GM12878 (cell line): ENCODE data around the gene TDP1.

Source experiments
- CBFB ChIP-seq: IDR thresholded peaks from 2 replicates; pipeline ENCODE4 v1.6.1; 2016; ENCODE audit warnings: antibody characterized with exemption, low read depth
- CTCF ChIP-seq, 3 experiments: IDR thresholded peaks in 2 of 3; conservative IDR thresholded peaks in 1 of 3; 2 replicates each; pipeline ENCODE4 v1.5.1; 2011; ENCODE audit warnings: low read depth in 3 of 3, low read length in 3 of 3, mild to moderate bottlenecking in 3 of 3, control low read depth in 2 of 3, moderate library complexity in 2 of 3, inconsistent platforms in 1 of 3, mixed read lengths in 1 of 3; ENCODE audit not compliant: control insufficient read depth in 2 of 3, insufficient read depth in 1 of 3; ENCODE audit errors: extremely low read depth in 1 of 3
- MAX ChIP-seq: IDR thresholded peaks from 2 replicates; pipeline ENCODE4 v1.6.1; 2012; ENCODE audit warnings: low read depth, low read length, improper control_type of control experiment
- STAT3 ChIP-seq: IDR thresholded peaks from 2 replicates; pipeline ENCODE4 v1.6.1; 2011; ENCODE audit warnings: low read depth, low read length, improper control_type of control experiment
- ZNF592 ChIP-seq: fragments of 450-650 bp; IDR thresholded peaks from 2 replicates; pipeline ENCODE4 v1.6.1; 2017; ENCODE audit warnings: mild to moderate bottlenecking, moderate library complexity
- ZSCAN29 ChIP-seq: fragments of 450-650 bp; IDR thresholded peaks from 2 replicates; pipeline ENCODE4 v1.6.1; 2017; ENCODE audit warnings: mild to moderate bottlenecking, moderate library complexity

- no peak for TF ChIP-seq CTCF (IDR thresholded peaks at IDR 0.05 in 2 of 3, conservative IDR thresholded peaks at IDR 0.05 in 1 of 3; ENCODE audit: control insufficient read depth in 2 of 3, extremely low read depth in 1 of 3, insufficient read depth in 1 of 3, low read depth in 3 of 3, low read length in 3 of 3)
- TF ChIP-seq ZSCAN29 = no peak
- TF ChIP-seq CBFB = no peak
- TF ChIP-seq ZNF592 = no peak
- no peak for TF ChIP-seq MAX
- no peak for TF ChIP-seq STAT3
Measured at GRCh38 chr14:90040411-90040810, 84.7 kb downstream of the TDP1 start.
